Activated CD4-positive, alpha-beta T cell treated with anti-CD3 and anti-CD28 coated beads for 36 hours (primary cell): ENCODE measurements around the gene MT2A. TPM values are rescaled to one million over a fixed set of nuclear protein-coding genes. Genes with fewer than 3 reads are reported as not detected.

ENCODE experiments used
- ATAC-seq: fragments of 200-7000 bp; cut with Tn5 transposase; one replicate; pipeline ENCODE4 v1.10.0; 2021; ENCODE audit warnings: mild to moderate bottlenecking, moderate library complexity
- CTCF ChIA-PET: fragments of 350-600 bp; sonication (Branson Sonifier 250); formaldehyde crosslinking; loops from one replicate; lab custom pipeline; 2021; ENCODE audit warnings: antibody characterized with exemption; lab: Charles Lee
- POLR2A ChIA-PET: fragments of 350-600 bp; sonication (Branson Sonifier 250); formaldehyde crosslinking; loops from one replicate; lab custom pipeline; 2021; ENCODE audit warnings: antibody characterized with exemption, inconsistent platforms; lab: Charles Lee
- DNase-seq: peaks from one replicate; pipeline ENCODE4 v3.0.0-alpha.2; 2020
- H3K27ac Mint-ChIP-seq: one replicate; pipeline ENCODE4 v1.8.0; 2021; ENCODE audit warnings: mixed read lengths
- H3K27me3 Mint-ChIP-seq: one replicate; pipeline ENCODE4 v1.8.0; 2021; ENCODE audit warnings: mixed read lengths
- H3K36me3 Mint-ChIP-seq: one replicate; pipeline ENCODE4 v1.8.0; 2021; ENCODE audit warnings: low read depth, mixed read lengths
- H3K4me1 Mint-ChIP-seq: one replicate; pipeline ENCODE4 v1.8.0; 2021; ENCODE audit warnings: mixed read lengths
- H3K4me3 Mint-ChIP-seq: one replicate; pipeline ENCODE4 v1.8.0; 2021; ENCODE audit warnings: mild to moderate bottlenecking, moderate library complexity, mixed read lengths
- H3K9me3 Mint-ChIP-seq: one replicate; pipeline ENCODE4 v1.8.0; 2021; ENCODE audit warnings: low read depth, mixed read lengths
- intact Hi-C, 2 experiments: fragments of 100-400 bp; cut with DNase I in 1 of 2; cut with micrococcal nuclease in 1 of 2; formaldehyde crosslinking; loops; one replicate each; pipeline versions ENCODE4 v1.14.2 to v1.15.1; 2022 to 2024; cut with DNase I, micrococcal nuclease
- total RNA-seq, 2 experiments: library from RNA; stranded (reverse); gene quantifications; one replicate each; pipeline ENCODE4 v1.2.3, GENCODE V29; 2021

MT2A gene
- total RNA-seq, 2 experiments from 2014 or later, result 114 to 380 TPM

DNA sequence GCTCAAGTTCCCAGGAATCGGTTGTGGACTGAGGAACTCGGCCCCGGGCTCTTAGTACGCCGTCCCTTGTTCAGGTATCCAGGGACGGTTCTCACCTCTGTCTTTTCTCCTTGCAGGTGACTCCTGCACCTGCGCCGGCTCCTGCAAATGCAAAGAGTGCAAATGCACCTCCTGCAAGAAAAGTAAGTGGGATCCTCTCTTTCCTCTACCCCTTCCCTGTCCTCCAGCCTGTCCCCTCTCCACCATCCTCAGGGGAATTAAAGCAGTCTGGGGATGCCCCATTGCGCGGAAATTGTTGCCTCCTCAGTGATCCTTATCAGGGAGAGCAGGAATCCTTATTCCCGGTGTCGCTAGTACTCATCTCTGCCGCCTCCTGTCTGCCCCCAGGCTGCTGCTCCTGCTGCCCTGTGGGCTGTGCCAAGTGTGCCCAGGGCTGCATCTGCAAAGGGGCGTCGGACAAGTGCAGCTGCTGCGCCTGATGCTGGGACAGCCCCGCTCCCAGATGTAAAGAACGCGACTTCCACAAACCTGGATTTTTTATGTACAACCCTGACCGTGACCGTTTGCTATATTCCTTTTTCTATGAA, 585 bp downstream of the MT2A start:
- Mint-ChIP-seq H3K9me3 (no peaks in the 10 kb centered on the region), H3K36me3 (peaks cover 7% of the 10 kb centered on the region), H3K4me3 (peak overlapping the region; percentile 97), H3K4me1 (peaks cover 63% of the 10 kb centered on the region), H3K27me3 (no peaks in the 10 kb centered on the region), H3K27ac (peak overlapping the region; percentile 98)
- POLR2A ChIA-PET, result interaction anchor here (0.9 to 3.7 kb wide), 7 partner anchors 9 to 74 kb away, joined by 3 to 31 read pairs (median 5); partner anchors contain the start of genes MT1E and MT1X
- no peak for ATAC-seq
- intact Hi-C loops, result loop anchor here (1.0 to 10.0 kb wide), 11 partner anchors 16 to 926 kb away; partner anchors contain the start of genes MT1E (in 2 of the 2), MT1F (in 2 of the 2), MT1X (in 2 of the 2) and CCDC102A (in 1 of the 2)
- CTCF ChIA-PET, result interaction anchor here (0.6 to 1.7 kb wide), 5 partner anchors 9 to 93 kb away, joined by 3 to 9 read pairs (median 4); partner anchors contain the start of gene MT1E
- peak; percentile 45 for DNase-seq

DNA sequence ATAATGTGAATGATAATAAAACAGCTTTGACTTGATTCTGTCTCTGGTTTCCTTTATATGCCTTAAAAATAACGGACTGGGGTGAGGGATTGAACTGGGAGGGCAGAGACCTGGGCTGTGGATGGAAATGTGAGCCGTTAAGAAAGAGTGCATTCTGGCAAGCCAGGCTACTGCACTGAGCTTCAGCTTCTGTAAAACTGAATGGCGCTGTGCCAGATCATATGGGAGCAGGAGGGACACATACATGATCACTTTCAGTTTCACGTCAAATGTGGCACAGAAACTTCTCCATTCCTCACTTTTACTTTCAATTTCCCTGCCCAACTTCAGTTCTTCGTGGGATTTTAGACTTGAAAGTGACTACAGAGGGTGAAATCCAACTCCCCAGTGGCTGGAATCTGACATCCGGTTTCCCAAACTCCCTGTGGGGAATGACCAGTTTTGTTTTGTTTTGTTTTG, 1.1 kb downstream of the MT2A start:
- H3K4me1 Mint-ChIP-seq, result peaks cover 68% of the 10 kb centered on the region
- ATAC-seq (peak; percentile 25), DNase-seq (peak; percentile 91)
- peaks cover 7% of the 10 kb centered on the region for H3K36me3 Mint-ChIP-seq
- H3K27me3 Mint-ChIP-seq, result no peaks in the 10 kb centered on the region
- intact Hi-C loops, result loop anchor here (1.0 to 10.0 kb wide), 6 partner anchors 16 to 925 kb away; partner anchors contain the start of genes CCDC102A (in 1 of the 2), HERPUD1 (in 1 of the 2), MT1E (in 1 of the 2) and NUDT21 (in 1 of the 2)
- ChIA-PET CTCF (interaction anchor here (0.6 to 1.0 kb wide), 2 partner anchors 9 to 15 kb away, joined by 3 to 4 read pairs; no protein-coding TSS in a partner anchor), POLR2A (interaction anchor here (1.6 to 3.7 kb wide), 2 partner anchors 17 to 73 kb away, joined by 7 to 31 read pairs; partner anchors contain the start of genes MT1E and MT1X)
- H3K9me3 Mint-ChIP-seq, result no peaks in the 10 kb centered on the region
- H3K27ac Mint-ChIP-seq, result peak overlapping the region; percentile 98
- H3K4me3 Mint-ChIP-seq, result peak overlapping the region; percentile 97

- ChIA-PET CTCF (interaction anchor here (0.7 to 1.9 kb wide), 4 partner anchors 8 to 92 kb away, joined by 3 to 5 read pairs (median 4); no protein-coding TSS in a partner anchor), POLR2A (interaction anchor here (0.6 to 3.7 kb wide), 4 partner anchors 16 to 601 kb away, joined by 4 to 31 read pairs (median 6); partner anchors contain the start of genes MT1E and MT1X)
- H3K4me1 Mint-ChIP-seq, result peaks cover 74% of the 10 kb centered on the region
- DNase-seq (peak; percentile 93), ATAC-seq (peak; percentile 60)
- H3K9me3 Mint-ChIP-seq, result no peaks in the 10 kb centered on the region
- peak overlapping the region; percentile 98 for H3K27ac Mint-ChIP-seq
- H3K4me3 Mint-ChIP-seq, result peak overlapping the region; percentile 97
- intact Hi-C loops, result loop anchor here (1.0 to 10.0 kb wide), 6 partner anchors 327 to 992 kb away; partner anchors contain the start of genes NLRC5 (in 1 of the 2), PSME3IP1 (in 1 of the 2) and RSPRY1 (in 1 of the 2)
- peaks cover 7% of the 10 kb centered on the region for H3K36me3 Mint-ChIP-seq
- H3K27me3 Mint-ChIP-seq, result no peaks in the 10 kb centered on the region
These were observed 1.7 kb downstream of the MT2A start for GRCh38 chr16:56610017-56610608.

GRCh38 chr16:56610609-56611111, 2.3 kb downstream of the MT2A start:
- Mint-ChIP-seq H3K4me1 (peaks cover 80% of the 10 kb centered on the region), H3K36me3 (peaks cover 7% of the 10 kb centered on the region), H3K27ac (peak overlapping the region; percentile 98), H3K4me3 (peak overlapping the region; percentile 97), H3K9me3 (no peaks in the 10 kb centered on the region), H3K27me3 (no peaks in the 10 kb centered on the region)
- DNase-seq, result no peak
- ChIA-PET POLR2A (interaction anchor here (0.6 to 3.7 kb wide), 4 partner anchors 16 to 600 kb away, joined by 4 to 31 read pairs (median 6); partner anchors contain the start of genes MT1E and MT1X), CTCF (interaction anchor here (0.7 to 1.9 kb wide), 4 partner anchors 10 to 91 kb away, joined by 3 to 5 read pairs (median 3); no protein-coding TSS in a partner anchor)
- ATAC-seq, result peak; percentile 23
- intact Hi-C loops, result loop anchor here (1.0 to 10.0 kb wide), 6 partner anchors 327 to 992 kb away; partner anchors contain the start of genes NLRC5 (in 1 of the 2), PSME3IP1 (in 1 of the 2) and RSPRY1 (in 1 of the 2)

- POLR2A ChIA-PET, result interaction anchor here (1.4 kb wide), 1 partner anchor 65 kb away, joined by 3 read pairs; no protein-coding TSS in a partner anchor
- H3K27me3 Mint-ChIP-seq, result no peaks in the 10 kb centered on the region
- peaks cover 7% of the 10 kb centered on the region for H3K36me3 Mint-ChIP-seq
- CTCF ChIA-PET, result interaction anchor here (0.9 to 1.9 kb wide), 3 partner anchors 11 to 91 kb away, joined by 3 to 5 read pairs (median 5); no protein-coding TSS in a partner anchor
- no peak overlapping the region for H3K4me3 Mint-ChIP-seq
- intact Hi-C loops, result loop anchor here (5.0 to 10.0 kb wide), 5 partner anchors 326 to 991 kb away; partner anchors contain the start of genes NLRC5 (in 1 of the 2), PSME3IP1 (in 1 of the 2) and RSPRY1 (in 1 of the 2)
- H3K27ac Mint-ChIP-seq, result peak overlapping the region; percentile 98
- H3K9me3 Mint-ChIP-seq, result no peaks in the 10 kb centered on the region
- peaks cover 75% of the 10 kb centered on the region for H3K4me1 Mint-ChIP-seq
- DNase-seq, result peak; percentile 45
- ATAC-seq, result no peak
These were observed 3.0 kb downstream of the MT2A start for GRCh38 chr16:56611281-56611833.

GRCh38 chr16:56613706-56614105, 5.3 kb downstream of the MT2A start:
- DNase-seq (no peak), ATAC-seq (no peak)
- Mint-ChIP-seq H3K4me3 (peak overlapping the region; percentile 35), H3K27ac (peak overlapping the region; percentile 80), H3K36me3 (peaks cover 7% of the 10 kb centered on the region), H3K9me3 (no peaks in the 10 kb centered on the region), H3K27me3 (peaks cover 10% of the 10 kb centered on the region), H3K4me1 (peaks cover 72% of the 10 kb centered on the region)
- intact Hi-C loops, result loop anchor here (5.0 to 10.0 kb wide), 5 partner anchors 324 to 989 kb away; partner anchors contain the start of genes NLRC5 (in 1 of the 2), PSME3IP1 (in 1 of the 2) and RSPRY1 (in 1 of the 2)
- ChIA-PET POLR2A (no interaction called here), CTCF (interaction anchor here (1.3 kb wide), 1 partner anchor 10 kb away, joined by 3 read pairs; no protein-coding TSS in a partner anchor)

GRCh38 chr16:56614549-56614991, 6.2 kb downstream of the MT2A start:
- H3K27me3 Mint-ChIP-seq, result peaks cover 11% of the 10 kb centered on the region
- ATAC-seq (peak; percentile 63), DNase-seq (peak; percentile 60)
- ChIA-PET CTCF (interaction anchor here (0.7 to 1.6 kb wide), 3 partner anchors 9 to 16 kb away, joined by 4 read pairs; partner anchors contain the start of gene MT1E), POLR2A (no interaction called here)
- peaks cover 70% of the 10 kb centered on the region for H3K4me1 Mint-ChIP-seq
- peak overlapping the region; percentile 35 for H3K4me3 Mint-ChIP-seq
- H3K9me3 Mint-ChIP-seq, result no peaks in the 10 kb centered on the region
- no peaks in the 10 kb centered on the region for H3K36me3 Mint-ChIP-seq
- peak overlapping the region; percentile 80 for H3K27ac Mint-ChIP-seq
- intact Hi-C loops, result loop anchor here (5.0 to 10.0 kb wide), 5 partner anchors 323 to 988 kb away; partner anchors contain the start of genes NLRC5 (in 1 of the 2), PSME3IP1 (in 1 of the 2) and RSPRY1 (in 1 of the 2)

DNA sequence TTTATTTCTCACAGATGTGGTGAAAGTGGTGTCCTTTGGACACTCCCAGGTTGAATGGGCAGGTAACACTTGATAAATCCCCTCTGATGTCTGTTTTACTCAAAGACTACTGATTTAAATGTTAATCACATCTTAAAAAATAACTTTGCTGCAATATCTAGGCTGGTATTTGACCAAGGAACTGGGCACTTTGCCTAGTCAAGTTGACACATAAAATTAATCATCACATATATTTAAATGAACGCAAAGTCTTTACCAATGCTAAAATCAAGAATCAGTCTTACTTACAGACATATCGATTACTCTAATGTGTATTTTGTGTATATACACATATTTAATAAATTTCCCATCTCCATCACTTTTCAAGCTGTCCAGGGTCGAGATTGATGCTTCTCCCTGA, 7.0 kb downstream of the MT2A start:
- no peaks in the 10 kb centered on the region for H3K9me3 Mint-ChIP-seq
- DNase-seq, result no peak
- peak overlapping the region; percentile 80 for H3K27ac Mint-ChIP-seq
- intact Hi-C loops, result loop anchor here in 1 of 2 experiments (10.0 kb wide), 1 partner anchor 569 kb away; the partner anchor contains the start of genes PSME3IP1 and RSPRY1
- ATAC-seq, result no peak
- H3K4me3 Mint-ChIP-seq, result no peak overlapping the region
- H3K27me3 Mint-ChIP-seq, result peaks cover 11% of the 10 kb centered on the region
- peaks cover 65% of the 10 kb centered on the region for H3K4me1 Mint-ChIP-seq
- no peaks in the 10 kb centered on the region for H3K36me3 Mint-ChIP-seq
- POLR2A ChIA-PET, result no interaction called here
- CTCF ChIA-PET, result interaction anchor here (0.7 to 1.6 kb wide), 3 partner anchors 8 to 15 kb away, joined by 4 read pairs; partner anchors contain the start of gene MT1E

GRCh38 chr16:56616608-56617211, 8.3 kb downstream of the MT2A start:
- Mint-ChIP-seq H3K27me3 (peaks cover 11% of the 10 kb centered on the region), H3K36me3 (no peaks in the 10 kb centered on the region), H3K4me3 (peak overlapping the region; percentile 61), H3K27ac (no peak overlapping the region), H3K4me1 (peaks cover 52% of the 10 kb centered on the region), H3K9me3 (no peaks in the 10 kb centered on the region)
- intact Hi-C loops, result loop anchor here in 1 of 2 experiments (10.0 kb wide), 1 partner anchor 568 kb away; the partner anchor contains the start of genes PSME3IP1 and RSPRY1
- ATAC-seq (no peak), DNase-seq (no peak)
- ChIA-PET CTCF (interaction anchor here (0.8 kb wide), 1 partner anchor 85 kb away, joined by 3 read pairs; no protein-coding TSS in a partner anchor), POLR2A (interaction anchor here (0.6 to 1.6 kb wide), 5 partner anchors 8 to 97 kb away, joined by 3 to 5 read pairs (median 4); partner anchors contain the start of genes MT1E and MT2A)
